ENCODE results near the gene RAB7A. TPM values are rescaled to one million over a fixed set of nuclear protein-coding genes. Genes with fewer than 3 reads are reported as not detected.
A peak's percentile ranks its signal among the peaks of the same experiment; 100 is the strongest.

Gene RAB7A
- total RNA-seq, 3 donors from 2014 or later: 358 to 449 (median 407) TPM

DNA sequence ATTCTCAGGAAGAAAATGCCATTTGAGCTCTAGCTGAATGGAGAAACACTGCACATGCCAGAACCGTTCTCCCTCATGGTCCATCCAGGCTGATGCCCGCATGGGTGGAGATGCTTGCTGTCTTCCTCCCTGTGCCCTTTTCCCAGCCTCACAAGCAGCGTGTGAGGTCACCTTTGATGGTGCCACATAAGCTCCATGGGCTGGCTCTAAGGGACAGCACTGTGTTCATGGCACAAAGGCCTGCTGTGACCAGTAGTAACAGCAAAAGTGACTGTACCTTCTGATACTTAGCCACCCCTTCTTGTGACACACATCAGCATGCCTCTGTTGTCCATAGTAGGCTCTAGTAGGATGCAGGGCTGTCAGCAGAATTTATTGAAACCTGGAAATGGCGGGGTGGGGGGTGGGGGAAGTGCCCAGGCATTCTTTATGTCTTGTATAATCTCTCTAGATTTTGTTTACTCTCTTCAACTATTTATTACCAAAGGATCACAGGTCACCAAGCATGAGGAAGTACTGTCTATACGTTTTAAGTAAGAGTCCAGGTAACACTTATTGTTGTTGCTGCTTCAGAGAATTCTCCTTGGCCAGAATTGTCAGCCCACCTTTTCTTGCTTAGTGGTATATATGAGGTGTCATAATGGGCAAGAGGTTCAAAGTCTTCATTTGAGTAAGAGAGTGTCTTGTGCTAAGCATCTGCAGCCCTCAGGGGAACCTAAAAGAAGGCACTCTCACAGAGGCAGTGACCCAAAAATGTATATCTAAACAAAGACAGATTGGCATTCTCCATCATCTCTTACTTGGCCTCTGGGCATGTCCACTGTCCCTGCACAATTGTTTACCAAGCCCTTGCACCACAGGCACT lies 56.5 kb downstream of the RAB7A start:
- Mint-ChIP-seq H3K4me3 (no peak overlapping the region), H3K36me3 (ENCODE audit: insufficient read depth) (peaks cover 2% of the 10 kb centered on the region), H3K27me3 (ENCODE audit: low read depth) (no peaks in the 10 kb centered on the region), H3K9me3 (no peaks in the 10 kb centered on the region), H3K4me1 (ENCODE audit: low read depth) (peaks cover 85% of the 10 kb centered on the region)
- DNase-seq: no peak
- ATAC-seq: peak; percentile 18 to 21

DNA sequence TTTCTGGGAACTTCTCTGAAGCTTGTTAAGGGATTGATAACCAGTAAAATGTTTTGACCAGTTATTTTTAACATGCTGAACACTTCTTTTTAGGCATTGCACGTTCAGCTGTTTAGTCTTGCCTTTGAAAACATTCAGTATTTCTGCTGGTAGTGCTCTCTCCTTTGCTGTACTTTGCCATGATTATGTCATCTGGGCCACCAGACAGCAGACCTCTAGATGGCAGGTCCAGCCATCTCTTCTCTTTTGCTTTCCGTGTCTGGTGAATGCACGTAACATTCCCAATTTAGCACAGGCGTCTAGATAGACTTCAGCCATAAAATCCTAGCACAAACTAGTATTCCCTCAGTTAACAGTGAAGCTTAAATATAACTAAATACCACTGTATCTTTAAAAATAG lies 57.8 kb downstream of the RAB7A start:
- ATAC-seq (no peak), DNase-seq (no peak)
- Mint-ChIP-seq H3K36me3 (ENCODE audit: insufficient read depth) (peaks cover 2% of the 10 kb centered on the region), H3K27me3 (ENCODE audit: low read depth) (no peaks in the 10 kb centered on the region), H3K4me1 (ENCODE audit: low read depth) (peaks cover 85% of the 10 kb centered on the region), H3K9me3 (no peaks in the 10 kb centered on the region), H3K4me3 (no peak overlapping the region)

DNA sequence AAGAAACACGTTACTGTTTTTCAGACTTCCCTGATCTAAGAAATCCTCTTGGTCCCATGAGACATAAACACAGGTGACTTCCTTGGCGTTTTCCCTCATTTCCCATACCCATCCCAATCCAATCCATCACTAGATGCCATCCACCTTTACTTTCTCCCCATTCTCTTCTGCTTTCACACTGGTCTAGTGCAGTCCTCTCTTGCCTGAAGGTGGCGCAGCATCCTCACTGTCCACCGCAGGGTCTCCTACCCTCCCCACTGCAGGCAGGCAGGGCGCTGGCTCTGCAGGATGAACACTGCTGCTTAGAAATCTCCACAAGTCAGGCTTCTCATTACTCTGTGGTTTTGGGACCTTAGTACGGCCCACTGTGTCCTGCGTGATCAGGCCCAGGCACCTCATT lies 58.2 kb downstream of the RAB7A start:
- Mint-ChIP-seq H3K36me3 (ENCODE audit: insufficient read depth) (peaks cover 2% of the 10 kb centered on the region), H3K4me3 (no peak overlapping the region), H3K4me1 (ENCODE audit: low read depth) (peaks cover 84% of the 10 kb centered on the region), H3K27me3 (ENCODE audit: low read depth) (no peaks in the 10 kb centered on the region), H3K9me3 (no peaks in the 10 kb centered on the region)
- peak; percentile 50 for DNase-seq
- ATAC-seq: peak in 1 of 2 donors; percentile 26

DNA sequence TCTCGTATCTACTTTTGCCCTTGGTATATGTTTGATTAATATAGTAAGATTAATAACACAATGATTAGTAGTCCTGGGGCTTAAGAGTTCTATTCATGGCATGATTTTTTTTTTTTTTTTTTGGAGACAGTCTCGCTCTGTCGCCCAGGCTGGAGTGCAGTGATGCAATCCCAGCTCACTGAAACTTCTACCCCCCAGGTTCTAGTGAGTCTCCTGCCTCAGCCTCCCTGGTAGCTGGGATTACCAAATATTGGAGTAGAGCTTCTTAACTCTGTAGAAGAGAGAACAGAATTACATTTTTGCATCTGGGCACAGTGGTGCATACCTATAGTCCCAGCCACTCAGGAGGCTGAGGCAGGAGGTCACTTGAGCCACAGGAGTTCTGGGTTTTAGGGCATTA lies 58.9 kb downstream of the RAB7A start:
- ATAC-seq: no peak
- H3K36me3 Mint-ChIP-seq (ENCODE audit: insufficient read depth): peaks cover 2% of the 10 kb centered on the region
- H3K27me3 Mint-ChIP-seq (ENCODE audit: low read depth): no peaks in the 10 kb centered on the region
- no peak overlapping the region for H3K4me3 Mint-ChIP-seq
- H3K4me1 Mint-ChIP-seq (ENCODE audit: low read depth): peaks cover 84% of the 10 kb centered on the region
- no peak for DNase-seq
- no peaks in the 10 kb centered on the region for H3K9me3 Mint-ChIP-seq

DNA sequence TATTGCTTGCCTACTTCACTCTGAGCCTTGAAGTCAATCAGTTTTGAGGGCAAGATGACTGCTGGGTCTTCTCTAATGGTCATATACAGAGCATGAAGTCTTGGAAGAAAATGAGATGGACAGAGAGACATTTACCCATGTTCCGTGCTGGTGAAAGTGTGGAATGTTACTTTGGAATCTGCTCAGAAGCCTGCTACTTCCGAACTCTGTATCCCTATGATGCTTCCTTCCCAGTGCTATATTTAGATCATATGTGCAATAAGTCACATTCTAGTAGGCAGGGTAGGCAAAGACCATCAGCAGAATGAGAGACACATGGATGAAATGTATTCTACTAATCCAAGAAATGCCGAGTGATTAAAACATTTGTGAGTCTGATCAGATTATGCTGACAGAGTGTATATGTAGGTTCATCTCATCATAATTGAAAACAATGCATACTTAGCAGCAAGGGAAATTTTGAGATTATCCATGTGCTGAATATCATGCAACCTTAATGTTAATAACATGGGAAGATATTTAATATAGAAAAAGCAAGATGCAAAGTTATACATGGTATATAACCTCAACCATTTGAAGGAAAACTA lies 60.5 kb downstream of the RAB7A start:
- no peak for ATAC-seq
- H3K4me1 Mint-ChIP-seq (ENCODE audit: low read depth): peaks cover 87% of the 10 kb centered on the region
- no peak overlapping the region for H3K4me3 Mint-ChIP-seq
- no peak for DNase-seq
- no peaks in the 10 kb centered on the region for H3K9me3 Mint-ChIP-seq
- no peaks in the 10 kb centered on the region for H3K36me3 Mint-ChIP-seq (ENCODE audit: insufficient read depth)
- no peaks in the 10 kb centered on the region for H3K27me3 Mint-ChIP-seq (ENCODE audit: low read depth)

DNA sequence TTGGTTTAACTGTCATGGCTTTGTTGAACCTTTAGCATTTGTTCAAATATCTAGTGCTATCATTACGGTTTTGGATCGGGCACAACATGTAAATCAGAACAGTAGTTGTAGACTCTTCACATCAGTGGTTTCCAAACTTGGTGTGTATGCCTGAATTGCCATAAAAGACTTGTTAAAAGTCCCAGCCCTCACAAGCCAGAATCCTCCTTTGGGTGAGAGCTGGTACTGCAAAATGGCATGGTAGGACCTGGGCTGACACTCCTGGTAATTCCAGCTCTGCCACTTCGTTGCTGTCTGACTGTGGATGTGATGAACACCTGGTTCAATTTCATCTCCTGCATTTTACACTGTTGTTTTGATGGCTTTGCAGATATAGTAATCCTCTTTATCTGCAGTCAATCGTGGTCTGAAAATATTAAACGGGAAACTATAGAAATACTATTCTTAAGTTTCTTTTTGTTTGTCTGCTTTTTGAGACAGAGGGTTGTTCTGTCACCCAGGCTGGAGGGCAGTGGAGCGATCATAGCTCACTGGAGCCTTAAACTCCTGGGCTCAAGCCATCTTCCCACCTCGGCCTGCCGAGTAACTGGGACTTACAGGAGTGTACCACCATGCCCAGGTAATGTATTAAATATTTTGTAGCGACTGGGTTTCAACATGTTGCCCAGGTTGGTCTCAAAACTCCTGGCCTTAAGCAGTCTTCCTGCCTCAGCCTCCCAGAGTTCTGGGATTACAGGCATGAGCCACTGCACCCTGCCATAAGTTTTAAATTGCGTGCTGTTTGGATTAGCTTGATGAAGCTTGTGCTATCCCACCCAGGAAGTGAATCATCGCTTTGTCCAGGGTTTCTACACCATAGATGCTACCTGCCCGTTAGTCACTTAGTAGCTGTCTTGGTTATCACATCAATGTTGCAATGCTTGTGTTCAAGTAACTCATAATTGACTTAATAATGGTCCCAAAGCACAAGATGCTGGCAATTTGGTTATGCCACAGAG lies 61.6 kb downstream of the RAB7A start:
- Mint-ChIP-seq H3K9me3 (no peaks in the 10 kb centered on the region), H3K4me1 (ENCODE audit: low read depth) (peaks cover 89% of the 10 kb centered on the region), H3K36me3 (ENCODE audit: insufficient read depth) (peaks cover 2% of the 10 kb centered on the region), H3K27me3 (ENCODE audit: low read depth) (no peaks in the 10 kb centered on the region), H3K4me3 (peak overlapping the region; percentile 66)
- DNase-seq (peak; percentile 20), ATAC-seq (peak; percentile 81 to 85)

DNA sequence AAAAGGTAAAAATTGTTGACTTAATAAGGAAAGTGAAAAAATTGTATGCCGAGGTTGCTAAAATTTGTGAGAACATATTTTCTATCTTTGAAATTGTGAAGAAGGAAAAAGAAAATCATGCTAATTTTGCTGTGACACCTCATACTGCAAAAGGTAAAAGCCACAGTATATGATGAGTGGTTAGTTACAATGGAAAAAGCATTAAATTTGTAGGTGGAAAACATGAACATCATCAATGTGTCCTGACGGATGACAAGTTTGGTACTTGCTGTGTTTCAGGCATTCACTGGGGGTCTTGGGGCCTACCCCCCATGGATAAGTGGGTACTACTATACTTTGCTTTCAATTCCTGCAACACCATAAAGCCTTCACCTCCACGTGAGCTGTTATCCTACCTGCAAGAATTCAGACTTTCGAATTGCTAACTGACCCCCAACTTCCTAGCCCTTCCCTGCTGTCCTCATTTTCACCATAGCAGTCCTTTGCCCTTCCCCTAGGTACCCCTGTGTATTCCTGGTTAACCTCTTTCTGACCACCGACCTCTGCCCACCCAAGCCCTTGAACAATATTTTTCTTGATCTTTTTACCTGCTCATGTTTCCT lies 62.4 kb downstream of the RAB7A start:
- ATAC-seq (peak; percentile 68 to 70), DNase-seq (no peak)
- no peaks in the 10 kb centered on the region for H3K27me3 Mint-ChIP-seq (ENCODE audit: low read depth)
- peaks cover 85% of the 10 kb centered on the region for H3K4me1 Mint-ChIP-seq (ENCODE audit: low read depth)
- H3K36me3 Mint-ChIP-seq (ENCODE audit: insufficient read depth): peaks cover 2% of the 10 kb centered on the region
- H3K4me3 Mint-ChIP-seq: peak overlapping the region; percentile 66
- H3K9me3 Mint-ChIP-seq: no peaks in the 10 kb centered on the region

DNA sequence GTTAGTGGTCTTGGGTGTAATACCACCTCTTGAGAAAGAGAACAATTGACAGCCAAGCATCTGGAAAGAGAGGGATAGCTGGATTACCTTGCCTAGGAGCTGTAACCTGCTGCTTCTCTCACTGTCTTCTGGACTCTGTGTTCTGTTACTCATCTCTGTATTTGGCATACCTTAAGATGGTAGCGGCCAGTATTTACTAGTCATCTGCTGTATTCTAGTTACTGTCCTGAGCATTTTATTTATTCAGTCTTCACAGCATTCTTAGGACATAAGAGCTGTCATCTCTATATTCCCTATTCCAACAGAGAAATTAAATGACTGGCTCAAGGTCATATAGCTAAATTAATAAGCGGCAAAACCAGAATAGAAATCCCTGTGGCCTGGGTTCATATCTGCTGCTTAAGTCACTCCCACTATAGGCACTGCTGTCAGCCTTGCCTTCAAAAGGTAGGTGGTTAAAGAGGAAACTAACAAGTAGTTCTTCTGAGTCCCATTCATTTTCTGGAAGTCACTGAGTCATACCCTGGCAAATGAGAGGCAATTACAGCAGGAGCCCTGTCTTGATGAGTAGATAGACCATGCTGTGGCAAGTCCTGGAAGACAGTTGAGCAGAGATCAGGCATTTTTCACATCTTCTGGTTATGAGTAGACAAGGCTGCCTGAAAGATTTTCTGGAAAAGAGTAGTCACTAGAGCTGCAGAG lies 68.2 kb downstream of the RAB7A start:
- peak; percentile 23 for DNase-seq
- peak; percentile 91 to 95 for ATAC-seq
- H3K4me3 Mint-ChIP-seq: peak overlapping the region; percentile 35
- no peaks in the 10 kb centered on the region for H3K27me3 Mint-ChIP-seq (ENCODE audit: low read depth)
- peaks cover 79% of the 10 kb centered on the region for H3K4me1 Mint-ChIP-seq (ENCODE audit: low read depth)
- no peaks in the 10 kb centered on the region for H3K9me3 Mint-ChIP-seq
- H3K36me3 Mint-ChIP-seq (ENCODE audit: insufficient read depth): peaks cover 24% of the 10 kb centered on the region

DNA sequence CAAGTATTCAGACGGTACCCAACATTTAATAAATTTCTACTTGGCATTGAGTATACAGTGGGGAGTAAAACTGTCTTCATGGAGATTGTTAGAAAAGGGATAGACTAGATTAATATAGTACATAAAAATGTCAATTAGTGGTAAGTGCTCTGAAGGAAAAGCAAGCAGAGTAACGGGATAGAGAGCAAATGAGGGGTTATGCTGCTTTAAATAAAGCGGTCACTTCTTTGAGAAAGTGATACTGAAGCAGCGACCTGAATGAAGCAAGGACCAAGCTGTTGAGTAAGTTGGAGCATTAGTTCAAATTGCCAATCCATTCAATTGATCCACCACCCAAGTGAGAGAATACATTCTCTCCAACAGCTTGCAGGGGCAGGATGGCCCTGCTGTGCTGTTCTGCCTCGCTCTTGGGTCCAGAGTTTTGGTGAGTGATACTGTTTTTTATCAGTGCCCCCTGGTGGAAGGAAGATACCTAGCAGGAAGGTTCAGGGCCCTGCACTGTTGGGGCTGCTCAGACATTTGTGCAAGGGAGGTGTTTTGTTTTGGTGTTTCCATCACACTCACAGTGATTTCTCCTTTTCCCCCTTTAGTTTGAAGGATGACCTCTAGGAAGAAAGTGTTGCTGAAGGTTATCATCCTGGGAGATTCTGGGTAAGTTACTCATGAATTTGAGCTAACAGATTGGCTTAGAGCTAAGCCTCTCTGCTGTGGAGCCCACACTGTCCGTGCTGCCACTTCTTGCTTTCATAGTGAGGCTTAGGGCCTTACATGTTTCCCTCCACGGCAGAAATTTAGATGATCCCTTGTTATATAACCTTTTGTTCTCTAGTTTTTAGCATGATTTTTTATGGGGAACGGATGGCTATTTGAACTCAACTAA lies 69.0 kb downstream of the RAB7A start:
- H3K4me3 Mint-ChIP-seq: peak overlapping the region; percentile 56
- DNase-seq (peak; percentile 51), ATAC-seq (peak; percentile 62 to 63)
- peaks cover 80% of the 10 kb centered on the region for H3K4me1 Mint-ChIP-seq (ENCODE audit: low read depth)
- no peaks in the 10 kb centered on the region for H3K27me3 Mint-ChIP-seq (ENCODE audit: low read depth)
- no peaks in the 10 kb centered on the region for H3K9me3 Mint-ChIP-seq
- peaks cover 32% of the 10 kb centered on the region for H3K36me3 Mint-ChIP-seq (ENCODE audit: insufficient read depth)

DNA sequence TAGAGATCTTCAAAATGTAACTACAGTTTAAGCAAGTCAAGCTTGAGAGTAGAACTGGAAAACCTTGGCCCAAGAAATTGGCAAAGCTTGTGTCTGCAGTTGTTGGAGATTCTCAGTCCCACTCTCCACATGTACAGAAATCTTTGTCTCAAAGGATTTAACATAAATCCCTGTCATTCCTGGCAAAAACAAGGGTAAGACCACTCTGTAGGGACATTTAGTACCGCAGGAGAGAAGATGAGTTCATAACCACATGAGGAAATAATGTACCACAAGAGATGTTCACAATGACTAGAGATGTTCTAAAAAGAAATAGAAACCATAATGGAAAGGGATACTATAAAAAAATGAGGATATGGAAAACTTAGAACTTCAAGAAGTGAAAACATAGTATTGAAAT lies 73.7 kb downstream of the RAB7A start:
- H3K27me3 Mint-ChIP-seq (ENCODE audit: low read depth): no peaks in the 10 kb centered on the region
- no peaks in the 10 kb centered on the region for H3K9me3 Mint-ChIP-seq
- H3K36me3 Mint-ChIP-seq (ENCODE audit: insufficient read depth): peaks cover 45% of the 10 kb centered on the region
- peak in 1 of 2 donors; percentile 16 for ATAC-seq
- DNase-seq: no peak
- peak overlapping the region; percentile 75 for H3K4me3 Mint-ChIP-seq
- peaks cover 80% of the 10 kb centered on the region for H3K4me1 Mint-ChIP-seq (ENCODE audit: low read depth)

DNA sequence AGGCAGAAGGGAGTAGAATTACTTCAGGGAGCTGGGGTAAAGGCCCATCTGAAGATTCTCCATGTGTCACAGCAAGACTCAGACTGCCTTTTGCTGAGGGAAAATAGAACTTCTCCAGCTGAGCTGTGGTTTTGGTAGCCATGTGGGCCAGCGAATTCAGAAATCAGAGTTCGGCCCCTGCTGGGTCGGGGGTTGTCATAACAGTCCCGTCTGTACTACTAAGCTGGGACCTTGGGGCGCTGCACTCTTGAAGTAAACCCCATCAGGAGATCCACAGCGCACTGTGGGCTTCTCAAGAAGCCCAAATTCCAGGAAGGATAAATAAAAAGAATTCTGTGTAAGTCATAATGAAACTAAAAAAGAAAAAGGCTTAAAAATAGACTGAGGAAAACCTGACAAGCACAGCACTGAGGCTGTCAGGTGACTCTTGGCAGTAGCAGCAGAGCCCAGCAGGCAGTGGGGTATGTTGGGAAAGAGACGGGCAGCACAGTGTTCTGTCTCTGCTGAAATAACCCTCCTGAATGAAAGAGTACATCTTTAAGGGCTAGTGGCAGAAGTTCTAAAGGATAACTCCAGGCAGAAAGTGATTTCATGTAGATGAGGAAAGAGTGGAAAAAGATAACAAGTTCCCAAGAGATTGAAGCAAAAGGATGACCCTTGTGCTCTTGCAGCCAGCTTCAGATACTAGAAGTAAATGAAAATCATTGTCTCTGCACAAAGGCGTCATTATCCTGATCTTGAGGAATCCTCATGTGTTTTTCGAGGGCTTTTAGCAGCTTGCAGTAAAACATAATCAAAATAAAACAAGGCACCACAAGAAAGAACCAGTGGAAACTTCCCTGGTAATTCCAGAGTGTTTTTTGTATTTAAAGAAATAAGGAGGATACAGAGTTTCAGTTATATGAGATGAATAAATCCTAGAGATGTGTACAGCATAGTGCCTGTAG lies 74.5 kb downstream of the RAB7A start:
- peaks cover 52% of the 10 kb centered on the region for H3K36me3 Mint-ChIP-seq (ENCODE audit: insufficient read depth)
- H3K4me3 Mint-ChIP-seq: peak overlapping the region; percentile 75
- ATAC-seq (peak; percentile 12 to 31), DNase-seq (peak; percentile 30)
- H3K4me1 Mint-ChIP-seq (ENCODE audit: low read depth): peaks cover 80% of the 10 kb centered on the region
- H3K27me3 Mint-ChIP-seq (ENCODE audit: low read depth): no peaks in the 10 kb centered on the region
- H3K9me3 Mint-ChIP-seq: no peaks in the 10 kb centered on the region
